Measurements from ENCODE around the gene LRRK1. TPM values are rescaled to one million over a fixed set of nuclear protein-coding genes. Genes with fewer than 3 reads are reported as not detected.

LRRK1 gene
- total RNA-seq, 4 donors from 2014 or later = 2.6 to 36.6 (median 13.1) TPM

- no peak for DNase-seq
- no peaks in the 10 kb centered on the region for H3K9me3 ChIP-seq
- no peaks in the 10 kb centered on the region for H3K36me3 ChIP-seq
- intact Hi-C loops (cut with DNase I; ENCODE audit: low total_unique reads) = no loop called here
- TF ChIP-seq CTCF (IDR thresholded peaks at IDR 0.05) = no peak
- no peaks in the 10 kb centered on the region for H3K27me3 ChIP-seq
- H3K4me1 ChIP-seq = no peaks in the 10 kb centered on the region
- H3K27ac ChIP-seq = no peak overlapping the region
- H3K4me3 ChIP-seq = no peak overlapping the region
These were observed 181.7 kb downstream of the LRRK1 start for GRCh38 chr15:101100593-101101442.

DNA sequence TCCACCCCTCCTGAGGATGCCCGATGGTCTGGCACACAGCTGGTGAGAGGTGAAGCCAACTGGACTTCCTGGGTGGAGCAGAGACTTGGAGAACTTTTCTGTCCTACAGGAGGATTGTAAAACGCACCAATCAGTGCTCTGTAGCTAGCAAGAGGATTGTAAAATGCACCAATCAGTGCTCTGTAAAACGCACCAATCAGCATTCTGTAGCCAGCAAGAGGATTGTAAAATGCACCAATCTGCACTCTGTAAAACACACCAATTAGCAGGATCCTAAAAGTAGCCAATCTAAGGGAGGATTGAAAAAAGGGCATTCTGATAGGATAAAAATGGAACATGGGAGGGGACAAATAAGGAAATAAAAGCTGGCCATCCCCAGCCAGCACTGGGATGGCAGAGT is 182.5 kb downstream of the LRRK1 start:
- Histone ChIP-seq H3K27ac (no peak overlapping the region), H3K4me1 (no peaks in the 10 kb centered on the region), H3K36me3 (no peaks in the 10 kb centered on the region), H3K27me3 (no peaks in the 10 kb centered on the region), H3K4me3 (no peak overlapping the region), H3K9me3 (no peaks in the 10 kb centered on the region)
- no peak for DNase-seq
- no peak for TF ChIP-seq CTCF (IDR thresholded peaks at IDR 0.05)
- TF ChIP-seq POLR2A (IDR thresholded peaks at IDR 0.05) = no peak
- intact Hi-C loops (cut with DNase I; ENCODE audit: low total_unique reads) = no loop called here

DNA sequence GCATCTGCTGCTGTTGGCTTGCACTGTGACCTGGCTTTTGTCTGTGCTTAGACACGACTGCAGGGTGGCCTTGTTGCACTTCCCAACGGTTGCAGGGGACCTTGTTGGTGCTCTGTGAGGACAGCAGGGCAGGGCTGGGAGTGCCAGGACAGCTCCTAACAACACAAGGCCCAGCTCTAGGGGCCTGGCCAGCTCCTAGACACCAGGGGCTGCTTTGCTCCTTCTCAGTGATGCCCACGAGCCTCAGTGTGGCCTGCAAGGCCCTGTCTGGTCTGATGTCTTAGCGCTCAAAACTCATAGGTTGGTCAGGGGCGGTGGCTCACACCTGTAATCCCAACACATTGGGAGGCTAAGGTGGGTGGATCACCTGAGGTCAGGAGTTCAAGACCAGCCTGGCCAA is 183.6 kb downstream of the LRRK1 start:
- DNase-seq = no peak
- TF ChIP-seq CTCF (IDR thresholded peaks at IDR 0.05) (no peak), POLR2A (IDR thresholded peaks at IDR 0.05) (no peak)
- no peaks in the 10 kb centered on the region for H3K9me3 ChIP-seq
- intact Hi-C loops (cut with DNase I; ENCODE audit: low total_unique reads) = no loop called here
- H3K4me1 ChIP-seq = no peaks in the 10 kb centered on the region
- no peaks in the 10 kb centered on the region for H3K36me3 ChIP-seq
- H3K27ac ChIP-seq = no peak overlapping the region
- H3K27me3 ChIP-seq = no peaks in the 10 kb centered on the region
- H3K4me3 ChIP-seq = no peak overlapping the region

GRCh38 chr15:101103598-101103997 is 184.4 kb downstream of the LRRK1 start:
- no peaks in the 10 kb centered on the region for H3K27me3 ChIP-seq
- no peaks in the 10 kb centered on the region for H3K36me3 ChIP-seq
- no peaks in the 10 kb centered on the region for H3K4me1 ChIP-seq
- intact Hi-C loops (cut with DNase I; ENCODE audit: low total_unique reads) = no loop called here
- DNase-seq = no peak
- no peak for TF ChIP-seq POLR2A (IDR thresholded peaks at IDR 0.05)
- no peak for TF ChIP-seq CTCF (IDR thresholded peaks at IDR 0.05)
- H3K27ac ChIP-seq = no peak overlapping the region
- no peaks in the 10 kb centered on the region for H3K9me3 ChIP-seq
- H3K4me3 ChIP-seq = no peak overlapping the region

- DNase-seq = no peak
- Histone ChIP-seq H3K27ac (no peak overlapping the region), H3K27me3 (no peaks in the 10 kb centered on the region), H3K36me3 (no peaks in the 10 kb centered on the region), H3K4me1 (no peaks in the 10 kb centered on the region), H3K4me3 (no peak overlapping the region), H3K9me3 (no peaks in the 10 kb centered on the region)
- TF ChIP-seq POLR2A (IDR thresholded peaks at IDR 0.05) = no peak
- no peak for TF ChIP-seq CTCF (IDR thresholded peaks at IDR 0.05)
- intact Hi-C loops (cut with DNase I; ENCODE audit: low total_unique reads) = no loop called here
These were observed 185.0 kb downstream of the LRRK1 start for GRCh38 chr15:101104141-101104540.

All from uterus (tissue), 4 donors.